KMS-11 (cell line): Measurements from ENCODE around the gene MACROD1.

Source experiments
- H2AFZ ChIP-seq: fragments of 200-600 bp; sonication (generic); 2 replicates; pipeline ENCODE4 v1.6.1; 2016; ENCODE audit warnings: antibody characterized with exemption, mixed run types, low read depth
- H3K27ac ChIP-seq: fragments of 200-600 bp; sonication (generic); 2 replicates; pipeline ENCODE4 v1.6.1; 2016; ENCODE audit warnings: mild to moderate bottlenecking, mixed run types
- H3K27me3 ChIP-seq: fragments of 200-600 bp; sonication (generic); 2 replicates; pipeline ENCODE4 v1.6.1; 2017; ENCODE audit warnings: mild to moderate bottlenecking, low read depth, mixed run types, moderate library complexity; ENCODE audit not compliant: insufficient read depth
- H3K36me3 ChIP-seq: fragments of 200-600 bp; sonication (generic); 2 replicates; pipeline ENCODE4 v1.6.1; 2017; ENCODE audit warnings: mild to moderate bottlenecking, mixed run types; ENCODE audit not compliant: insufficient read depth
- H3K4me1 ChIP-seq: fragments of 200-600 bp; sonication (generic); 2 replicates; pipeline ENCODE4 v1.6.1; 2016; ENCODE audit warnings: mild to moderate bottlenecking, low read depth, mixed run types; ENCODE audit not compliant: poor library complexity, severe bottlenecking
- H3K4me2 ChIP-seq: fragments of 200-600 bp; sonication (generic); 2 replicates; pipeline ENCODE4 v1.7.0; 2016; ENCODE audit warnings: mild to moderate bottlenecking, mixed run types
- H3K4me3 ChIP-seq: fragments of 200-600 bp; sonication (generic); IDR thresholded peaks from 2 replicates; pipeline ENCODE4 v1.6.1; 2017; ENCODE audit warnings: low read depth, low read length, mixed read lengths; ENCODE audit not compliant: insufficient read depth
- H3K79me2 ChIP-seq: fragments of 200-600 bp; sonication (generic); 2 replicates; pipeline ENCODE4 v1.6.1; 2016; ENCODE audit warnings: low read depth, mixed run types; ENCODE audit not compliant: insufficient read depth
- H3K9ac ChIP-seq: fragments of 200-600 bp; sonication (generic); 2 replicates; pipeline ENCODE4 v1.6.1; 2016; ENCODE audit warnings: mild to moderate bottlenecking, mixed run types
- H4K20me1 ChIP-seq: fragments of 200-600 bp; sonication (generic); 2 replicates; pipeline ENCODE4 v1.6.1; 2016; ENCODE audit warnings: mild to moderate bottlenecking, mixed run types; ENCODE audit not compliant: insufficient read depth
- CTCF ChIP-seq: fragments of 200-600 bp; sonication (generic); conservative IDR thresholded peaks from 2 replicates; pipeline ENCODE4 v1.6.1; 2017; ENCODE audit warnings: low read depth, mild to moderate bottlenecking, antibody characterized with exemption, low read length, moderate library complexity, mixed read lengths

The MACROD1 gene

GRCh38 chr11:63986156-63986931 lies 179.6 kb downstream of the MACROD1 start, which contains the start of gene OTUB1:
Gene OTUB1, plus strand, starts transcription at chr11:63986438. Its CDS starts 19 bp downstream, at chr11:63986457.
- Histone ChIP-seq H3K79me2 (peaks cover 17% of the 10 kb centered on the region), H3K4me3 (peak within 1 kb of the TSS; percentile 29), H3K36me3 (no peaks in the 10 kb centered on the region)

GRCh38 chr11:63985812-63986155 lies 180.1 kb downstream of the MACROD1 start:
- peaks cover 17% of the 10 kb centered on the region for H3K79me2 ChIP-seq
- H3K4me2 ChIP-seq: peak overlapping the region; percentile 94
- H3K4me3 ChIP-seq: peak overlapping the region; percentile 29
- H3K27me3 ChIP-seq: no peaks in the 10 kb centered on the region
- H3K4me1 ChIP-seq: peaks cover 19% of the 10 kb centered on the region
- no peaks in the 10 kb centered on the region for H4K20me1 ChIP-seq
- H3K9ac ChIP-seq: peak overlapping the region; percentile 77
- H2AFZ ChIP-seq: peak overlapping the region; percentile 95
- peak overlapping the region; percentile 64 for H3K27ac ChIP-seq
- H3K36me3 ChIP-seq: no peaks in the 10 kb centered on the region
- TF ChIP-seq CTCF: no peak

More at GRCh38 chr11:63986156-63986931, 179.6 kb downstream of the MACROD1 start, which contains the start of gene OTUB1:
- peak within 1 kb of the TSS; percentile 94 for H3K4me2 ChIP-seq
- peak within 1 kb of the TSS; percentile 64 for H3K27ac ChIP-seq
- peak within 1 kb of the TSS; percentile 95 for H2AFZ ChIP-seq
- TF ChIP-seq CTCF: no peak
- peaks cover 19% of the 10 kb centered on the region for H3K4me1 ChIP-seq
- H3K27me3 ChIP-seq: no peaks in the 10 kb centered on the region
- H4K20me1 ChIP-seq: no peaks in the 10 kb centered on the region
- peak within 1 kb of the TSS; percentile 77 for H3K9ac ChIP-seq

- no peak for TF ChIP-seq CTCF
- H3K27ac ChIP-seq: no peak overlapping the region
- H3K79me2 ChIP-seq: peaks cover 30% of the 10 kb centered on the region
These were observed 186.5 kb downstream of the MACROD1 start for GRCh38 chr11:63979426-63979825.

GRCh38 chr11:63978551-63979239 lies 187.2 kb downstream of the MACROD1 start:
- H3K4me3 ChIP-seq: no peak overlapping the region
- no peak overlapping the region for H3K4me2 ChIP-seq
- no peak overlapping the region for H3K9ac ChIP-seq
- peaks cover 13% of the 10 kb centered on the region for H3K4me1 ChIP-seq
- no peak for TF ChIP-seq CTCF
- no peaks in the 10 kb centered on the region for H3K36me3 ChIP-seq
- peaks cover 30% of the 10 kb centered on the region for H3K79me2 ChIP-seq
- H4K20me1 ChIP-seq: no peaks in the 10 kb centered on the region
- H2AFZ ChIP-seq: no peak overlapping the region
- no peaks in the 10 kb centered on the region for H3K27me3 ChIP-seq
- no peak overlapping the region for H3K27ac ChIP-seq

More at GRCh38 chr11:63979426-63979825, 186.5 kb downstream of the MACROD1 start:
- Histone ChIP-seq H3K36me3 (no peaks in the 10 kb centered on the region), H4K20me1 (no peaks in the 10 kb centered on the region), H3K4me3 (no peak overlapping the region), H3K27me3 (no peaks in the 10 kb centered on the region), H3K9ac (no peak overlapping the region), H2AFZ (no peak overlapping the region), H3K4me2 (no peak overlapping the region), H3K4me1 (peaks cover 13% of the 10 kb centered on the region)
